Panc1 (cell line): ENCODE results near the gene HS6ST3.

ENCODE experiments used
- POLR2AphosphoS5 ChIP-seq: IDR thresholded peaks from 2 replicates; pipeline ENCODE4 v1.6.1; 2012; ENCODE audit warnings: mild to moderate bottlenecking, low read depth, low read length, moderate library complexity
- SIN3A ChIP-seq: IDR thresholded peaks from 2 replicates; pipeline ENCODE4 v1.6.1; 2012; ENCODE audit warnings: low read depth, mild to moderate bottlenecking, low read length, moderate library complexity, borderline replicate concordance; ENCODE audit not compliant: insufficient read depth
- TCF7L2 ChIP-seq: IDR thresholded peaks from 2 replicates; pipeline ENCODE4 v1.6.1; 2011; ENCODE audit warnings: mild to moderate bottlenecking, low read depth, low read length, inconsistent platforms
- TF ChIP-seq, protein P1 (sequence below): fragments of 450-650 bp; IDR thresholded peaks from 2 replicates; pipeline ENCODE4 v1.5.1; 2017; ENCODE audit warnings: mild to moderate bottlenecking

DNA sequence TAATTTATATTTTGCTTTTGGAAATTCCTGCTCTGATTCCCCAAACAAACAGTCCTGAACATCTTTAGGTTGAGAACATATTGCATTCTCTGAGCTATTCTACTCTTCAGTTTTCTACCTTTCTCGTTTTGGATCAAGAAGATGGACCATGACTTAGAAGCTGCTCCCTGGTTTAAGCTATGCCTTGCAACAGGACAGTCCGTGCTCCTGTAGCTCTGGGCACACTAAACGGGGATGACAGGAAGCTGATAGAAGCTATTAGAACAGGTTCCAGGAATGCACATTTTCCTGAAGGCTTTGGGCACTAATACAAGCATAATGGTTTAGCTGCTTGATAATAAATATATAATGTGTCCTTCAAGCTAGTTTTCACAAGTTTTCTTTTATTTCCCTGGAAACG, 385.2 kb downstream of the HS6ST3 start:
- TF ChIP-seq, protein P1, sequence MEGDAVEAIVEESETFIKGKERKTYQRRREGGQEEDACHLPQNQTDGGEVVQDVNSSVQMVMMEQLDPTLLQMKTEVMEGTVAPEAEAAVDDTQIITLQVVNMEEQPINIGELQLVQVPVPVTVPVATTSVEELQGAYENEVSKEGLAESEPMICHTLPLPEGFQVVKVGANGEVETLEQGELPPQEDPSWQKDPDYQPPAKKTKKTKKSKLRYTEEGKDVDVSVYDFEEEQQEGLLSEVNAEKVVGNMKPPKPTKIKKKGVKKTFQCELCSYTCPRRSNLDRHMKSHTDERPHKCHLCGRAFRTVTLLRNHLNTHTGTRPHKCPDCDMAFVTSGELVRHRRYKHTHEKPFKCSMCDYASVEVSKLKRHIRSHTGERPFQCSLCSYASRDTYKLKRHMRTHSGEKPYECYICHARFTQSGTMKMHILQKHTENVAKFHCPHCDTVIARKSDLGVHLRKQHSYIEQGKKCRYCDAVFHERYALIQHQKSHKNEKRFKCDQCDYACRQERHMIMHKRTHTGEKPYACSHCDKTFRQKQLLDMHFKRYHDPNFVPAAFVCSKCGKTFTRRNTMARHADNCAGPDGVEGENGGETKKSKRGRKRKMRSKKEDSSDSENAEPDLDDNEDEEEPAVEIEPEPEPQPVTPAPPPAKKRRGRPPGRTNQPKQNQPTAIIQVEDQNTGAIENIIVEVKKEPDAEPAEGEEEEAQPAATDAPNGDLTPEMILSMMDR = no peak
- TF ChIP-seq POLR2AphosphoS5 = no peak
- no peak for TF ChIP-seq TCF7L2
- no peak for TF ChIP-seq SIN3A
